ENCODE measurements around the gene CD40LG.

DNA sequence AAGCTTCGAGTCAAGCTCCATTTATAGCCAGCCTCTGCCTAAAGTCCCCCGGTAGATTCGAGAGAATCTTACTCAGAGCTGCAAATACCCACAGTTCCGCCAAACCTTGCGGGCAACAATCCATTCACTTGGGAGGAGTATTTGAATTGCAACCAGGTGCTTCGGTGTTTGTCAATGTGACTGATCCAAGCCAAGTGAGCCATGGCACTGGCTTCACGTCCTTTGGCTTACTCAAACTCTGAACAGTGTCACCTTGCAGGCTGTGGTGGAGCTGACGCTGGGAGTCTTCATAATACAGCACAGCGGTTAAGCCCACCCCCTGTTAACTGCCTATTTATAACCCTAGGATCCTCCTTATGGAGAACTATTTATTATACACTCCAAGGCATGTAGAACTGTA, 11.2 kb downstream of the CD40LG start:
- TF ChIP-seq POLR2A (IDR thresholded peaks at IDR 0.05; ENCODE audit: low read length) = no peak
- TF ChIP-seq GATA1 (IDR thresholded peaks at IDR 0.05; ENCODE audit: low read depth, low read length) = no peak
